GM12878 (cell line): Measurements from ENCODE around the gene B3GNT3. TPM values are rescaled to one million over a fixed set of nuclear protein-coding genes. Genes with fewer than 3 reads are reported as not detected.

Source experiments
- ATAC-seq: fragments of 200-7000 bp; cut with Tn5 transposase; 3 replicates; pipeline ENCODE4 v1.9.1; 2020; ENCODE audit warnings: mild to moderate bottlenecking, moderate library complexity
- BruUV-seq: library from RNA; stranded (reverse); fragments of 400-500 nt; replicated peaks from 2 replicates; lab custom pipeline; 2021; lab: Mats Ljungman, UMichigan
- CTCF ChIA-PET: fragments of 300-600 bp; sonication (Branson Sonifier 250); formaldehyde crosslinking; extraction: SDS; loops from one replicate; lab custom pipeline; 2021; ENCODE audit warnings: inconsistent platforms; lab: Yijun Ruan, JAX
- POLR2A ChIA-PET: fragments of 350-600 bp; formaldehyde crosslinking; extraction: SDS; loops from one replicate; lab custom pipeline; 2021; ENCODE audit warnings: inconsistent platforms; lab: Charles Lee
- RAD21 ChIA-PET: fragments of 300-600 bp; sonication (Branson Sonifier 250); formaldehyde crosslinking; loops from one replicate; lab custom pipeline; 2023; ENCODE audit warnings: antibody characterized with exemption; ENCODE audit not compliant: unreplicated experiment; lab: Charles Lee
- SMC1A ChIA-PET: fragments of 300-600 bp; sonication (Branson Sonifier 250); formaldehyde crosslinking; loops from one replicate; lab custom pipeline; 2023; ENCODE audit not compliant: unreplicated experiment, uncharacterized antibody; lab: Charles Lee
- DNase-seq: peaks from one replicate; pipeline ENCODE4 v3.0.0-alpha.2; 2011; ENCODE audit warnings: low read depth, low spot score
- FAIRE-seq: peaks from 3 replicates; lab custom pipeline; 2011; peaks lifted over from hg19 to GRCh38; lab: Jason Lieb, UNC
- H2AFZ ChIP-seq: 2 replicates; pipeline ENCODE4 v1.6.0; 2011; ENCODE audit warnings: low read depth, low read length, control low read depth; ENCODE audit not compliant: control insufficient read depth
- H3K27ac ChIP-seq: 2 replicates; pipeline ENCODE4 v1.5.1; 2011; ENCODE audit warnings: control low read depth; ENCODE audit not compliant: control insufficient read depth, insufficient read depth
- H3K27me3 ChIP-seq, 2 experiments: replicated peaks in 1 of 2; 2 replicates each; pipeline versions ENCODE4 v1.6.0 to v1.6.1; 2011; ENCODE audit warnings: low read length in 1 of 2; ENCODE audit not compliant: control insufficient read depth in 2 of 2, insufficient read depth in 2 of 2
- H3K36me3 ChIP-seq, 2 experiments: 2 replicates each; pipeline ENCODE4 v1.5.1; 2011; ENCODE audit warnings: low read length in 1 of 2; ENCODE audit not compliant: control insufficient read depth in 2 of 2, insufficient read depth in 2 of 2
- H3K4me1 ChIP-seq: 2 replicates; pipeline ENCODE4 v1.6.1; 2011; ENCODE audit warnings: mild to moderate bottlenecking, low read length, moderate library complexity, mixed read lengths; ENCODE audit not compliant: control insufficient read depth, insufficient read depth
- H3K4me2 ChIP-seq: 2 replicates; pipeline ENCODE4 v1.6.0; 2011; ENCODE audit warnings: control low read depth; ENCODE audit not compliant: control insufficient read depth, insufficient read depth
- H3K4me3 ChIP-seq: fragments of 200-600 bp; sonication (generic); 2 replicates; pipeline ENCODE4 v1.5.1; 2016
- H3K79me2 ChIP-seq: 2 replicates; pipeline ENCODE4 v1.6.0; 2011; ENCODE audit warnings: low read length; ENCODE audit not compliant: control insufficient read depth, insufficient read depth
- H3K9ac ChIP-seq: 2 replicates; pipeline ENCODE4 v1.8.0; 2011; ENCODE audit warnings: low read length, control low read depth, mixed read lengths; ENCODE audit not compliant: control insufficient read depth, insufficient read depth
- H3K9me3 ChIP-seq: replicated peaks from 3 replicates; pipeline ENCODE4 v1.5.1; 2011; ENCODE audit warnings: mild to moderate bottlenecking, low read length; ENCODE audit not compliant: control insufficient read depth, insufficient read depth
- H4K20me1 ChIP-seq: 2 replicates; pipeline ENCODE4 v1.6.0; 2011; ENCODE audit not compliant: control insufficient read depth, insufficient read depth
- BCL3 ChIP-seq: IDR thresholded peaks from 2 replicates; pipeline ENCODE4 v1.6.1; 2011; ENCODE audit warnings: borderline replicate concordance, low read depth, mild to moderate bottlenecking, moderate library complexity, low read length; ENCODE audit not compliant: insufficient read depth, poor library complexity, severe bottlenecking
- CHD1 ChIP-seq: IDR thresholded peaks from 2 replicates; pipeline ENCODE4 v1.6.1; 2012; ENCODE audit warnings: low read depth, low read length, improper control_type of control experiment
- CREM ChIP-seq: IDR thresholded peaks from 2 replicates; pipeline ENCODE4 v1.6.1; 2014; ENCODE audit warnings: antibody characterized with exemption, low read depth
- CUX1 ChIP-seq: IDR thresholded peaks from 2 replicates; pipeline ENCODE4 v1.6.1; 2012; ENCODE audit warnings: improper control_type of control experiment, low read depth, low read length; ENCODE audit not compliant: insufficient replicate concordance
- E2F4 ChIP-seq: IDR thresholded peaks from 2 replicates; pipeline ENCODE4 v1.6.1; 2012; ENCODE audit warnings: low read depth, low read length, improper control_type of control experiment
- HDAC6 ChIP-seq: fragments of 200-600 bp; sonication (generic); IDR thresholded peaks from one replicate; pipeline ENCODE4 v1.8.0; 2017; ENCODE audit warnings: antibody characterized with exemption; ENCODE audit not compliant: unreplicated experiment
- JUNB ChIP-seq: IDR thresholded peaks from 2 replicates; pipeline ENCODE4 v1.6.1; 2016; ENCODE audit warnings: antibody characterized with exemption, mild to moderate bottlenecking
- MYC ChIP-seq: IDR thresholded peaks from 2 replicates; pipeline ENCODE4 v1.6.1; 2011; ENCODE audit warnings: mild to moderate bottlenecking, low read length, moderate library complexity, inconsistent platforms; ENCODE audit not compliant: insufficient read depth, insufficient replicate concordance, insufficient read length, severe bottlenecking
- RUNX3 ChIP-seq: IDR thresholded peaks from 2 replicates; pipeline ENCODE4 v1.6.1; 2012; ENCODE audit warnings: low read length, inconsistent platforms
- ZNF24 ChIP-seq: fragments of 450-650 bp; IDR thresholded peaks from 2 replicates; pipeline ENCODE4 v1.6.1; 2017; ENCODE audit warnings: antibody characterized with exemption, mild to moderate bottlenecking
- WGBS: methylation state at CpG from one replicate; pipeline ENCODE4 v1.1.6; 2016; ENCODE audit warnings: low lambda C conversion rate; ENCODE audit not compliant: insufficient replicate concordance, insufficient coverage; ENCODE audit errors: missing lambda C conversion rate; 5-methylcytosine and 5-hydroxymethylcytosine counted together
- in situ Hi-C: fragments of 300-500 bp; cut with MboI; formaldehyde crosslinking; loops from 9 replicates; pipeline ENCODE4 v1.14.3; 2018; ENCODE audit warnings: mixed read lengths
- intact Hi-C: fragments of 100-400 bp; cut with micrococcal nuclease; formaldehyde crosslinking; loops from one replicate; pipeline ENCODE4 v1.14.2; 2022; ENCODE audit not compliant: unreplicated experiment
- polyA plus RNA-seq, 11 experiments: library from polyadenylated mRNA; depleted of rRNA in 4 of 11; unstranded in 6 of 11; stranded (reverse) in 5 of 11; fragments of >200 nt; fragmentation: Nextera tagmentation in 4 of 11; fragmentation: Illumina TruSeq in 1 of 11; extraction: Ambion mirVana in 4 of 11; extraction: Trizol in 1 of 11; gene quantifications; 1 replicate in 1 of 11; 2 replicates in 10 of 11; pipeline versions ENCODE4 v1.2.1 to v1.2.3, GENCODE V29; 2011 to 2016; ENCODE audit warnings: inconsistent platforms in 2 of 11, missing spikeins in 2 of 11, low read depth in 1 of 11
- total RNA-seq, 4 experiments: library from RNA; depleted of rRNA in 3 of 4; stranded (reverse); fragments of >200 nt in 3 of 4; fragmentation: Illumina TruSeq in 1 of 4; extraction: Trizol in 1 of 4; gene quantifications; 2 replicates each; pipeline versions ENCODE4 v1.2.1 to v1.2.3, GENCODE V29; 2013 to 2021
- TF ChIP-seq, protein P1 (sequence below): IDR thresholded peaks from 2 replicates; pipeline ENCODE4 v1.6.1; 2012; ENCODE audit warnings: low read length, inconsistent platforms
- TF ChIP-seq, protein P2 (sequence below): fragments of 450-650 bp; IDR thresholded peaks from 2 replicates; pipeline ENCODE4 v1.6.1; 2014; ENCODE audit warnings: mild to moderate bottlenecking

B3GNT3 gene
- total and polyA plus RNA-seq, 10 of the 15 experiments (the other 5 are each of a cell fraction or from before 2014, with no cell fraction given): not detected

DNA sequence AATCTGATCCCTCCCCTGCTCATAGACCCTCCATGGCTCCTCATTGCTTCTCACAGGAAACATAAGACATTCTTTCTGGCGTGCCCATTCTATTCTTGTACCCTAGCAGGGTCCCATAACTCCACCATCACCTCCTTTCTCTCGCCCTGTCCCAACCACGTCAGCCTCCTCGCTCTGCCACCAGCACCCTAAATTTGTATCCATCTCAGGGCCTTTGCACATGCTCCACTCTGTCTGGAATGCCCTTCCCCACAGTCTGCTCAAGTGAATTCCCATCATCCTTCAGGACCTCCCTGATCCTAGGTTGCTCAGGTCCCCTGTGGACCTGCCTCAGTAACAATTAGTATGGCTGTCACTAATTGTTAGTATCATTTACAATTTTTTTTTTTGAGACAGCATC, 10.5 kb downstream of the B3GNT3 start:
- intact Hi-C loops: no loop called here
- no peak overlapping the region for H3K4me3 ChIP-seq
- H3K79me2 ChIP-seq: no peaks in the 10 kb centered on the region
- TF ChIP-seq HDAC6 (no peak), BCL3 (no peak), E2F4 (no peak), CREM (no peak), MYC (no peak), RUNX3 (no peak), ZNF24 (no peak), CUX1 (no peak), CHD1 (no peak), JUNB (no peak)
- TF ChIP-seq, protein P1, sequence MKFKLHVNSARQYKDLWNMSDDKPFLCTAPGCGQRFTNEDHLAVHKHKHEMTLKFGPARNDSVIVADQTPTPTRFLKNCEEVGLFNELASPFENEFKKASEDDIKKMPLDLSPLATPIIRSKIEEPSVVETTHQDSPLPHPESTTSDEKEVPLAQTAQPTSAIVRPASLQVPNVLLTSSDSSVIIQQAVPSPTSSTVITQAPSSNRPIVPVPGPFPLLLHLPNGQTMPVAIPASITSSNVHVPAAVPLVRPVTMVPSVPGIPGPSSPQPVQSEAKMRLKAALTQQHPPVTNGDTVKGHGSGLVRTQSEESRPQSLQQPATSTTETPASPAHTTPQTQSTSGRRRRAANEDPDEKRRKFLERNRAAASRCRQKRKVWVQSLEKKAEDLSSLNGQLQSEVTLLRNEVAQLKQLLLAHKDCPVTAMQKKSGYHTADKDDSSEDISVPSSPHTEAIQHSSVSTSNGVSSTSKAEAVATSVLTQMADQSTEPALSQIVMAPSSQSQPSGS: no peak
- TF ChIP-seq, protein P2, sequence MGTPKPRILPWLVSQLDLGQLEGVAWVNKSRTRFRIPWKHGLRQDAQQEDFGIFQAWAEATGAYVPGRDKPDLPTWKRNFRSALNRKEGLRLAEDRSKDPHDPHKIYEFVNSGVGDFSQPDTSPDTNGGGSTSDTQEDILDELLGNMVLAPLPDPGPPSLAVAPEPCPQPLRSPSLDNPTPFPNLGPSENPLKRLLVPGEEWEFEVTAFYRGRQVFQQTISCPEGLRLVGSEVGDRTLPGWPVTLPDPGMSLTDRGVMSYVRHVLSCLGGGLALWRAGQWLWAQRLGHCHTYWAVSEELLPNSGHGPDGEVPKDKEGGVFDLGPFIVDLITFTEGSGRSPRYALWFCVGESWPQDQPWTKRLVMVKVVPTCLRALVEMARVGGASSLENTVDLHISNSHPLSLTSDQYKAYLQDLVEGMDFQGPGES: no peak
- no peaks in the 10 kb centered on the region for H3K9me3 ChIP-seq
- POLR2A ChIA-PET: interaction anchor here (0.7 kb wide), 1 partner anchor 29 kb away, joined by 3 read pairs; no protein-coding TSS in a partner anchor
- H3K9ac ChIP-seq: no peak overlapping the region
- no peak overlapping the region for H3K27ac ChIP-seq
- H3K36me3 ChIP-seq: no peaks in the 10 kb centered on the region
- DNase-seq: no peak
- in situ Hi-C loops: no loop called here
- SMC1A ChIA-PET: no interaction called here
- no peaks in the 10 kb centered on the region for H3K4me1 ChIP-seq
- H2AFZ ChIP-seq: no peak overlapping the region
- no TSS peak for BruUV-seq
- RAD21 ChIA-PET: no interaction called here
- whole genome bisulfite sequencing: 46% methylated on average over 4 of the region's 4 CpGs
- no peak overlapping the region for H3K4me2 ChIP-seq
- CTCF ChIA-PET: interaction anchor here (0.7 to 1.8 kb wide), 2 partner anchors 51 to 419 kb away, joined by 3 to 4 read pairs; no protein-coding TSS in a partner anchor
- ATAC-seq: no peak
- no peak for FAIRE-seq
- H3K27me3 ChIP-seq: peaks cover 4% of the 10 kb centered on the region in 2 experiments; a peak in 3 of 4 replicates
- H4K20me1 ChIP-seq: no peaks in the 10 kb centered on the region
